ENCODE data around the gene MSI2.
A peak's percentile ranks its signal among the peaks of the same experiment; 100 is the strongest.

Gene MSI2

GRCh38 chr17:57425903-57426880 lies 169.9 kb downstream of the MSI2 start:
- H3K9me2 ChIP-seq (replicated peaks; ENCODE audit: low read depth, low read length) = no peaks in the 10 kb centered on the region

GRCh38 chr17:57429966-57430365 lies 173.6 kb downstream of the MSI2 start:
- Histone ChIP-seq H3K4me2 (ENCODE audit: low read depth, low read length, poor library complexity, severe bottlenecking) (peak overlapping the region; percentile 15), H3K4me3 (ENCODE audit: low read length, poor library complexity, severe bottlenecking) (no peak overlapping the region), H3K27me3 (ENCODE audit: insufficient read depth, low read length, poor library complexity, severe bottlenecking) (no peaks in the 10 kb centered on the region), H3K79me2 (ENCODE audit: insufficient read depth, low read length) (peaks cover 98% of the 10 kb centered on the region), H3K36me3 (ENCODE audit: insufficient read depth, low read length) (peaks cover 30% of the 10 kb centered on the region; the same call in 1 of the 2 replicates), H3F3A (ENCODE audit: low read depth) (no peaks in the 10 kb centered on the region), H3K9me3 (ENCODE audit: insufficient read depth, low read depth, low read length) (no peaks in the 10 kb centered on the region), H3K4me1 (ENCODE audit: insufficient read depth, low read length, poor library complexity, severe bottlenecking) (peaks cover 88% of the 10 kb centered on the region), H2AFZ (ENCODE audit: low read length) (no peak overlapping the region), H4K20me1 (ENCODE audit: insufficient read depth, low read length, poor library complexity, severe bottlenecking) (no peaks in the 10 kb centered on the region), H3K9me2 (replicated peaks; ENCODE audit: low read depth, low read length) (no peaks in the 10 kb centered on the region), H3K9ac (ENCODE audit: low read depth, low read length, poor library complexity, severe bottlenecking) (peak overlapping the region; percentile 53)
- TF ChIP-seq CTCF (conservative IDR thresholded peaks at IDR 0.05; ENCODE audit: low read length) (no peak), EZH2phosphoT487 (IDR thresholded peaks at IDR 0.05; ENCODE audit: borderline replicate concordance) (no peak)

More at GRCh38 chr17:57425903-57426880, 169.9 kb downstream of the MSI2 start:
- H3K9me3 ChIP-seq (ENCODE audit: insufficient read depth, low read depth, low read length) = no peaks in the 10 kb centered on the region
- peaks cover 98% of the 10 kb centered on the region for H3K79me2 ChIP-seq (ENCODE audit: insufficient read depth, low read length)
- no peak for TF ChIP-seq EZH2phosphoT487 (IDR thresholded peaks at IDR 0.05; ENCODE audit: borderline replicate concordance)
- TF ChIP-seq CTCF (conservative IDR thresholded peaks at IDR 0.05; ENCODE audit: low read length) = no peak
- H3K9ac ChIP-seq (ENCODE audit: low read depth, low read length, poor library complexity, severe bottlenecking) = peak overlapping the region; percentile 68
- H3F3A ChIP-seq (ENCODE audit: low read depth) = no peaks in the 10 kb centered on the region
- H4K20me1 ChIP-seq (ENCODE audit: insufficient read depth, low read length, poor library complexity, severe bottlenecking) = no peaks in the 10 kb centered on the region
- H2AFZ ChIP-seq (ENCODE audit: low read length) = no peak overlapping the region
- H3K27me3 ChIP-seq (ENCODE audit: insufficient read depth, low read length, poor library complexity, severe bottlenecking) = no peaks in the 10 kb centered on the region
- H3K4me3 ChIP-seq (ENCODE audit: low read length, poor library complexity, severe bottlenecking) = no peak overlapping the region
- peaks cover 35% of the 10 kb centered on the region; the same call in 1 of the 2 replicates for H3K36me3 ChIP-seq (ENCODE audit: insufficient read depth, low read length)
- H3K4me2 ChIP-seq (ENCODE audit: low read depth, low read length, poor library complexity, severe bottlenecking) = peak overlapping the region; percentile 68
- peaks cover 89% of the 10 kb centered on the region for H3K4me1 ChIP-seq (ENCODE audit: insufficient read depth, low read length, poor library complexity, severe bottlenecking)

DNA sequence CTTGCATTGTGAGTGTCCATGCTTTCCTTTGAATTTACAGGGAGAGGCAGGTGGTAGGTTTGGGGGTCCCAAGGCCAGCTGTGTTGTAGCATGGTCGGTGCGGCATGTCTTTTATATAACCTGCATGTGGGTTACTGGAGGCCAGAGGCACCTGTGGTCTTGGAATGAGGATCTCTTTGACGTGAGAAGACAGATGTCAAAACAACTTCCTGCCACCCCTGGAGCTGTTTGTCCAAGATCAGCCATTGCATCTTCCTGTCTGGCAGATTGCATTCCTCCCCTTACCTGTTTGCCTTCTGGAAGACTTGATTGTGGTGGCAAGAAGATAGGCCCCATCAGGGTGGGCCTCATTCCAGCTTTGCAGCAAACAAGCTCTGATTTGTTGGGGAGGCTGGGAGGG lies 175.1 kb downstream of the MSI2 start:
- Histone ChIP-seq H3K4me2 (ENCODE audit: low read depth, low read length, poor library complexity, severe bottlenecking) (peak overlapping the region; percentile 15), H2AFZ (ENCODE audit: low read length) (no peak overlapping the region), H3K27me3 (ENCODE audit: insufficient read depth, low read length, poor library complexity, severe bottlenecking) (no peaks in the 10 kb centered on the region), H3K9me2 (replicated peaks; ENCODE audit: low read depth, low read length) (no peaks in the 10 kb centered on the region), H3F3A (ENCODE audit: low read depth) (0 out of 2 replicates have a peak, but pooled peaks cover under 1% of the 10 kb centered on the region), H3K4me3 (ENCODE audit: low read length, poor library complexity, severe bottlenecking) (no peak overlapping the region), H3K9me3 (ENCODE audit: insufficient read depth, low read depth, low read length) (no peaks in the 10 kb centered on the region), H4K20me1 (ENCODE audit: insufficient read depth, low read length, poor library complexity, severe bottlenecking) (no peaks in the 10 kb centered on the region), H3K4me1 (ENCODE audit: insufficient read depth, low read length, poor library complexity, severe bottlenecking) (peaks cover 88% of the 10 kb centered on the region), H3K36me3 (ENCODE audit: insufficient read depth, low read length) (peaks cover 30% of the 10 kb centered on the region; the same call in 1 of the 2 replicates), H3K79me2 (ENCODE audit: insufficient read depth, low read length) (peaks cover 98% of the 10 kb centered on the region), H3K9ac (ENCODE audit: low read depth, low read length, poor library complexity, severe bottlenecking) (peak overlapping the region; percentile 53)
- TF ChIP-seq CTCF (conservative IDR thresholded peaks at IDR 0.05; ENCODE audit: low read length) (no peak), EZH2phosphoT487 (IDR thresholded peaks at IDR 0.05; ENCODE audit: borderline replicate concordance) (no peak)
